GM12874 (cell line): ENCODE measurements around the gene VOPP1.

Experiments
- CTCF ChIP-seq: IDR thresholded peaks from 2 replicates; pipeline ENCODE4 v1.5.1; 2011; ENCODE audit warnings: low read depth, mild to moderate bottlenecking, control low read depth, low read length, moderate library complexity; ENCODE audit not compliant: insufficient read depth

VOPP1 gene

GRCh38 chr7:55489552-55489951 is 82.8 kb downstream of the VOPP1 start:
- TF ChIP-seq CTCF = no peak

GRCh38 chr7:55488804-55489340 is 83.4 kb downstream of the VOPP1 start:
- TF ChIP-seq CTCF = no peak

- no peak for TF ChIP-seq CTCF
These were observed 84.1 kb downstream of the VOPP1 start for GRCh38 chr7:55488216-55488615.

GRCh38 chr7:55486991-55487390 is 85.3 kb downstream of the VOPP1 start:
- no peak for TF ChIP-seq CTCF

- no peak for TF ChIP-seq CTCF
These were observed 86.1 kb downstream of the VOPP1 start for GRCh38 chr7:55486192-55486590.

GRCh38 chr7:55485501-55486191 is 86.7 kb downstream of the VOPP1 start:
- no peak for TF ChIP-seq CTCF

- no peak for TF ChIP-seq CTCF
These were observed 87.5 kb downstream of the VOPP1 start for GRCh38 chr7:55484834-55485233.
